Measurements from ENCODE around the gene STK32B. TPM values are rescaled to one million over a fixed set of nuclear protein-coding genes. Genes with fewer than 3 reads are reported as not detected.

STK32B gene
- total RNA-seq, 4 donors from 2014 or later = 0.39 to 2.7 (median 2.4) TPM

DNA sequence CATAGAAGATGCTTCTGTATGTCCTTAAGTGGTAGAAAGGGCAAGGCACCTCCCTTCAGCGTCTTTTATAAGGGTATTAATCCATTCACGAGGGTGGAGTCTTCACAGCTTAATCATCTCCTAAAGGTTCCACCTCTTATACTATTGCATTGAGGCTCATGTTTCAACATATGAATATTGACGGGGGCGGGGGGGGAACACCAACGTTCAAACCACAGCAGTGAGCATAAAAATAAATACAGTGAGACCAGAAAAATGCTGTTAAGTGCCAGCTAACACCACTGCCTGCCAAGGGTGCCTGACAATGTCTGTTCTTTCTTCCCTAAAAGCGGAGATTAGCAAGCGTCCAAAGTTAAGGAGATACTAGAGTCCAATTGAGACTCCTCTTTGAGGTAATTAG lies 323.3 kb downstream of the STK32B start:
- no peak overlapping the region for H3K27ac ChIP-seq
- no peaks in the 10 kb centered on the region for H3K36me3 ChIP-seq
- no peak for DNase-seq (ENCODE audit: low spot score in 2 of 2)
- 82% methylated on average over 7 of the region's 7 CpGs for WGBS, 2 donors
- H3K27me3 ChIP-seq = no peaks in the 10 kb centered on the region
- no peak overlapping the region for H3K4me3 ChIP-seq
- TF ChIP-seq POLR2A (IDR thresholded peaks at IDR 0.05) (no peak), EP300 (IDR thresholded peaks at IDR 0.05) (no peak)
- TF ChIP-seq, protein P1, sequence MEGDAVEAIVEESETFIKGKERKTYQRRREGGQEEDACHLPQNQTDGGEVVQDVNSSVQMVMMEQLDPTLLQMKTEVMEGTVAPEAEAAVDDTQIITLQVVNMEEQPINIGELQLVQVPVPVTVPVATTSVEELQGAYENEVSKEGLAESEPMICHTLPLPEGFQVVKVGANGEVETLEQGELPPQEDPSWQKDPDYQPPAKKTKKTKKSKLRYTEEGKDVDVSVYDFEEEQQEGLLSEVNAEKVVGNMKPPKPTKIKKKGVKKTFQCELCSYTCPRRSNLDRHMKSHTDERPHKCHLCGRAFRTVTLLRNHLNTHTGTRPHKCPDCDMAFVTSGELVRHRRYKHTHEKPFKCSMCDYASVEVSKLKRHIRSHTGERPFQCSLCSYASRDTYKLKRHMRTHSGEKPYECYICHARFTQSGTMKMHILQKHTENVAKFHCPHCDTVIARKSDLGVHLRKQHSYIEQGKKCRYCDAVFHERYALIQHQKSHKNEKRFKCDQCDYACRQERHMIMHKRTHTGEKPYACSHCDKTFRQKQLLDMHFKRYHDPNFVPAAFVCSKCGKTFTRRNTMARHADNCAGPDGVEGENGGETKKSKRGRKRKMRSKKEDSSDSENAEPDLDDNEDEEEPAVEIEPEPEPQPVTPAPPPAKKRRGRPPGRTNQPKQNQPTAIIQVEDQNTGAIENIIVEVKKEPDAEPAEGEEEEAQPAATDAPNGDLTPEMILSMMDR (IDR thresholded peaks at IDR 0.05) = no peak
- peaks cover 0 to 16% (median 0%) of the 10 kb centered on the region in 4 donors for H3K9me3 ChIP-seq
- no peaks in the 10 kb centered on the region for H3K4me1 ChIP-seq

DNA sequence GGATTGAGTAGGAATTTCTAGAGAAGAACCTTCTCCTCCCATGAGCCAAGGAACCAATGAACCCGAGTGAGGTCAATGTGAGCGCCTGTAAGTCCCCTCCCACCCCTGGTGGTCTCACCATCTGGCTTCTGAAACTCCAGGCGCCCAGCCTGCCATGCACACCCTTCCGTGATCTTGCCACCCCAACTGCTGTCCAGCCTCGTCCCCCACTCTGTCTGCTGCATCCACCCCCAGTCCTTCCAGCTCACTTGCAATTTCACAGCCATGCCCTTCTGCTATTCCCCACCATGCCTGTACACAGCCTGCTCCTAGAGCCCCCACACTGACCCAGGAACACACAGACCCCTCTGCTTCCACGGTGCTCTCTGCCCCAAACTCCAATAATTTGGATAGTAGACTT lies 323.7 kb downstream of the STK32B start:
- no peak overlapping the region for H3K4me3 ChIP-seq
- TF ChIP-seq EP300 (IDR thresholded peaks at IDR 0.05) (no peak), POLR2A (IDR thresholded peaks at IDR 0.05) (no peak)
- TF ChIP-seq, protein P1 (IDR thresholded peaks at IDR 0.05) = no peak
- no peaks in the 10 kb centered on the region for H3K36me3 ChIP-seq
- no peaks in the 10 kb centered on the region for H3K27me3 ChIP-seq
- WGBS, 2 donors = 85 to 87% methylated on average over 6 of the region's 6 CpGs
- no peaks in the 10 kb centered on the region for H3K4me1 ChIP-seq
- H3K27ac ChIP-seq = no peak overlapping the region
- DNase-seq (ENCODE audit: low spot score in 2 of 2) = no peak
- peaks cover 0 to 16% (median 0%) of the 10 kb centered on the region in 4 donors for H3K9me3 ChIP-seq

DNA sequence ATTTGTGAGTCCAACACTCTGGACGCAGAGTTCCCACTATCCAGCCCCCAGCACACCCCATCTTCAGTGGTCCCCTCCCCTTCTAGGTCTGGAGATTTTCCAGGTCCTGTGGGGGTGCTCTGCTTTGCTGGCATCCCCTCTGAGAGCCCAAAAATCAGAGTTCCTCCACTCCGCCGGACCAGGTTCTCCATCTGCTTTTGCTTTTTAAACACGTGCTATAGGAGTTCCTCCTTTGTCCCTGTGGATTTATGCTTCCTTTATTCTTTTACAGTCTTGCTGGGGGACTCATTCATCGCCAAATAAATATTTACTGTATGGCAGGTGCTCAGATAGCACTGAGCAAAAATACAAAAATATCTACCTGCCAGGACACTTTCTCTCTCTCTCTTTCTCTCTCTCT lies 324.7 kb downstream of the STK32B start:
- Histone ChIP-seq H3K4me1 (no peaks in the 10 kb centered on the region), H3K27ac (no peak overlapping the region), H3K36me3 (no peaks in the 10 kb centered on the region), H3K9me3 (peaks cover 0 to 16% (median 0%) of the 10 kb centered on the region in 4 donors), H3K4me3 (no peak overlapping the region), H3K27me3 (no peaks in the 10 kb centered on the region)
- 59 to 70% methylated on average over 5 of the region's 5 CpGs for WGBS, 2 donors
- TF ChIP-seq EP300 (IDR thresholded peaks at IDR 0.05) (no peak), POLR2A (IDR thresholded peaks at IDR 0.05) (no peak)
- TF ChIP-seq, protein P1 (IDR thresholded peaks at IDR 0.05) = no peak
- no peak for DNase-seq (ENCODE audit: low spot score in 2 of 2)

DNA sequence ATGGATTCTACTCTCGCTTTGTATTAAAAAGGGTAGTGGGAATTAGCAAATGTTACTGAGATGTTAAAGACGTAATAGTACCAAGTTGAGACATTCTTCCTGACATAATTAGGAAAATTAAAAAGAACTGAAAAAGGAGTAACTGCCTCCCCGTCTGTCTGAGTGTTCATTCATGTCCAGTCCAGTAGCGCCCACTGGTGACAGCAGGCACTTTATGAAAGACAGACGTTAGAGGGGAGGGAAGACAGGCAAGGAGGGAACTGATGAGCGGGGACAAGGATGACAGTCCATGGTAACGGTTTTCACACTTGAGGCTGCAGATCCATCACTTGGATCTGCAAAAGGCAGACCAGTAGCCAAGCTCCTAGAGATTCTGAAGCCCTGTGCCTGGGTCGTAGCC lies 326.7 kb downstream of the STK32B start:
- peak in 1 of 2 donors; percentile 24 for DNase-seq (ENCODE audit: low spot score in 2 of 2)
- no peak overlapping the region for H3K4me3 ChIP-seq
- peaks cover 0 to 16% (median 0%) of the 10 kb centered on the region in 4 donors for H3K9me3 ChIP-seq
- no peaks in the 10 kb centered on the region for H3K27me3 ChIP-seq
- no peaks in the 10 kb centered on the region for H3K36me3 ChIP-seq
- WGBS, 2 donors = 69 to 72% methylated on average over 8 of the region's 8 CpGs
- TF ChIP-seq POLR2A (IDR thresholded peaks at IDR 0.05) (no peak), EP300 (IDR thresholded peaks at IDR 0.05) (no peak)
- TF ChIP-seq, protein P1 (IDR thresholded peaks at IDR 0.05) = peak in 3 of 5 experiments; percentile 10 to 19 (median 15)
- no peak overlapping the region for H3K27ac ChIP-seq
- H3K4me1 ChIP-seq = no peaks in the 10 kb centered on the region

DNA sequence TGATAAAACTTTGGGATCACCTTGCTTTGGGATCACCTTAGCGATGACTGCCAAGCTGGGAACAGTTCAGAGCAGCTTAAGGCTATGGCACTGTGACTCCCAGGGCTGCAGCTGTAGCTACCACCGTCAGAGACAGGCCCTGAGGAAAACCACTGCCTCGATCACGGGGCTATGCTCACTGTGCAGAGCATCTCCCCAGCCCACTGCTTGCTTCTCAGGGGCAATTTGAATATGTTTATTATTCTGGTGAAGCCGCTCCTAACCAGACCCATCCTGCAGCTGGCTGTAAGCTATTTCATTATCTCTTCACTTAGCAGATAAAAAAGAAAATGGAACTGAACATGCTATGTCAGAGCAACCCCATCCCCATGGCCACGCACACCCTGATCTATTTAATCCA lies 328.6 kb downstream of the STK32B start:
- TF ChIP-seq EP300 (IDR thresholded peaks at IDR 0.05) (no peak), POLR2A (IDR thresholded peaks at IDR 0.05) (no peak)
- TF ChIP-seq, protein P1 (IDR thresholded peaks at IDR 0.05) = no peak
- Histone ChIP-seq H3K36me3 (no peaks in the 10 kb centered on the region), H3K4me1 (no peaks in the 10 kb centered on the region), H3K27ac (no peak overlapping the region), H3K9me3 (peaks cover 0 to 2% (median 0%) of the 10 kb centered on the region in 4 donors), H3K4me3 (no peak overlapping the region), H3K27me3 (no peaks in the 10 kb centered on the region)
- no peak for DNase-seq (ENCODE audit: low spot score in 2 of 2)
- WGBS, 2 donors = 80 to 86% methylated on average over 6 of the region's 6 CpGs
